MCF 10A (cell line): ENCODE data around the gene LHX4. TPM values are rescaled to one million over a fixed set of nuclear protein-coding genes. Genes with fewer than 3 reads are reported as not detected.

Experiments used
- BruUV-seq: library from RNA; stranded (reverse); fragments of 400-500 nt; replicated peaks from 2 replicates; lab custom pipeline; 2021; lab: Mats Ljungman, UMichigan
- CTCF ChIA-PET: fragments of 300-600 bp; sonication (Branson Sonifier 250); formaldehyde crosslinking; extraction: SDS; loops from one replicate; lab custom pipeline; 2021; ENCODE audit warnings: antibody characterized with exemption, inconsistent platforms; lab: Yijun Ruan, JAX
- POLR2A ChIA-PET: fragments of 300-600, 350-650 bp; sonication (Branson Sonifier 250); formaldehyde crosslinking; extraction: SDS; loops from one replicate; lab custom pipeline; 2020; ENCODE audit warnings: antibody characterized with exemption, inconsistent platforms; lab: Yijun Ruan, JAX
- DNase-seq: peaks from one replicate; pipeline ENCODE4 v3.0.0-alpha.2; 2018; ENCODE audit not compliant: unreplicated experiment
- H3K27ac Mint-ChIP-seq: one replicate; pipeline ENCODE4 v1.8.0; 2022; ENCODE audit warnings: mild to moderate bottlenecking, low read depth, mixed read lengths; ENCODE audit not compliant: unreplicated experiment
- H3K27me3 Mint-ChIP-seq: one replicate; pipeline ENCODE4 v1.8.0; 2022; ENCODE audit warnings: mixed read lengths; ENCODE audit not compliant: insufficient read depth, unreplicated experiment
- H3K36me3 Mint-ChIP-seq: one replicate; pipeline ENCODE4 v1.8.0; 2022; ENCODE audit warnings: mild to moderate bottlenecking, moderate library complexity, mixed read lengths; ENCODE audit not compliant: insufficient read depth, unreplicated experiment
- H3K4me1 Mint-ChIP-seq: one replicate; pipeline ENCODE4 v1.8.0; 2022; ENCODE audit warnings: mixed read lengths; ENCODE audit not compliant: insufficient read depth, unreplicated experiment
- H3K4me3 Mint-ChIP-seq: one replicate; pipeline ENCODE4 v1.8.0; 2022; ENCODE audit warnings: mild to moderate bottlenecking, moderate library complexity, mixed read lengths; ENCODE audit not compliant: unreplicated experiment
- H3K9me3 Mint-ChIP-seq: one replicate; pipeline ENCODE4 v1.8.0; 2022; ENCODE audit warnings: mixed read lengths; ENCODE audit not compliant: unreplicated experiment
- intact Hi-C: fragments of 100-400 bp; cut with micrococcal nuclease; formaldehyde crosslinking; loops from 2 replicates; pipeline ENCODE4 v1.14.1; 2022
- total RNA-seq: library from RNA; stranded (reverse); gene quantifications from 2 replicates; pipeline ENCODE4 v1.2.3, GENCODE V29; 2022
- TF ChIP-seq, protein P1 (sequence below): fragments of 200-600 bp; IDR thresholded peaks from one replicate; pipeline ENCODE4 v1.8.0; 2022; ENCODE audit warnings: antibody characterized with exemption, mild to moderate bottlenecking; ENCODE audit not compliant: unreplicated experiment

The LHX4 gene
- total RNA-seq, 1 experiment from 2014 or later, result not detected

DNA sequence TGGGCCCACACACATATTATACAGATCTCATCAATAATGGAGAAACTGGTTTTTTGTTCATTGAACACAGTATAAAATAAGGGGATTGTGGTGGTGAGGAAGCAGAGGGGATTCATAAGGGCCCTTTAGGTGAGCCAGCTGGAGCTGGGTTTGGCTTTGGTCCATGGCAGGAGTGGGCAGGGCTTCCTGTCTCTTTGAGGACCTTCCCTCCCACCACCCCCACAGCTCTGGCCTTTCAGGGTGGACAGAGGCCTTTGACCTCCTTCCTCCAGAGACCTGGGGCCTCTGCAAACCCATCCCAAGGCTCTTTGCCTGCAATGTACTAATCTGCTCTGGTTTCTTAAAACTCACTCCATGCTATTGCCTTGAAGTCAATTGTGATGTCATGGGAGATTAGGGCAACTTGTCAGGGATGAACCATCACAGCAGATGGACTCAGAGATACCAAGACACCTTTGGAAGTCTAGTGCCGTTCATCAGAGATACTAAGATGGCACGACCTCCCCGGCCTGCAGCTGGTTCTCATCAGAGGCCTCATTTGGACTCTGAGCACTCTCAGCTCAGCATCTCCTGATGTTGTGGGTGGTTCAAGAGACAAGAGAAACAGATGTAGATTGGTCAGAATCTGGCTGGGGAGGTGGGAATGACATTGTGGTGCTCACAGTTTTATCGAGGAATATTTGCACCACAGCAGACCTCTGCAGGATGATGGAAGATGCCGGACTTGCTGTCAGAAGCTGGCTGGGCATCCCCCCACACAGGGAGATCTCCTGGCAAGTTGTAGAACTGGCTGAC, 37.9 kb downstream of the LHX4 start:
- H3K9me3 Mint-ChIP-seq, result no peaks in the 10 kb centered on the region
- ChIA-PET POLR2A (interaction anchor here (0.9 to 2.0 kb wide), 2 partner anchors 12 to 17 kb away, joined by 4 to 8 read pairs; no protein-coding TSS in a partner anchor), CTCF (interaction anchor here (0.6 to 4.3 kb wide), 9 partner anchors 7 to 1019 kb away, joined by 3 to 21 read pairs (median 3); no protein-coding TSS in a partner anchor)
- TF ChIP-seq, protein P1, sequence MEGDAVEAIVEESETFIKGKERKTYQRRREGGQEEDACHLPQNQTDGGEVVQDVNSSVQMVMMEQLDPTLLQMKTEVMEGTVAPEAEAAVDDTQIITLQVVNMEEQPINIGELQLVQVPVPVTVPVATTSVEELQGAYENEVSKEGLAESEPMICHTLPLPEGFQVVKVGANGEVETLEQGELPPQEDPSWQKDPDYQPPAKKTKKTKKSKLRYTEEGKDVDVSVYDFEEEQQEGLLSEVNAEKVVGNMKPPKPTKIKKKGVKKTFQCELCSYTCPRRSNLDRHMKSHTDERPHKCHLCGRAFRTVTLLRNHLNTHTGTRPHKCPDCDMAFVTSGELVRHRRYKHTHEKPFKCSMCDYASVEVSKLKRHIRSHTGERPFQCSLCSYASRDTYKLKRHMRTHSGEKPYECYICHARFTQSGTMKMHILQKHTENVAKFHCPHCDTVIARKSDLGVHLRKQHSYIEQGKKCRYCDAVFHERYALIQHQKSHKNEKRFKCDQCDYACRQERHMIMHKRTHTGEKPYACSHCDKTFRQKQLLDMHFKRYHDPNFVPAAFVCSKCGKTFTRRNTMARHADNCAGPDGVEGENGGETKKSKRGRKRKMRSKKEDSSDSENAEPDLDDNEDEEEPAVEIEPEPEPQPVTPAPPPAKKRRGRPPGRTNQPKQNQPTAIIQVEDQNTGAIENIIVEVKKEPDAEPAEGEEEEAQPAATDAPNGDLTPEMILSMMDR, result no peak
- intact Hi-C loops, result no loop called here
- H3K27ac Mint-ChIP-seq, result no peak overlapping the region
- DNase-seq, result no peak
- H3K4me3 Mint-ChIP-seq, result no peak overlapping the region
- H3K36me3 Mint-ChIP-seq, result peaks cover 16% of the 10 kb centered on the region
- H3K27me3 Mint-ChIP-seq, result no peaks in the 10 kb centered on the region
- no TSS peak for BruUV-seq
- no peaks in the 10 kb centered on the region for H3K4me1 Mint-ChIP-seq

DNA sequence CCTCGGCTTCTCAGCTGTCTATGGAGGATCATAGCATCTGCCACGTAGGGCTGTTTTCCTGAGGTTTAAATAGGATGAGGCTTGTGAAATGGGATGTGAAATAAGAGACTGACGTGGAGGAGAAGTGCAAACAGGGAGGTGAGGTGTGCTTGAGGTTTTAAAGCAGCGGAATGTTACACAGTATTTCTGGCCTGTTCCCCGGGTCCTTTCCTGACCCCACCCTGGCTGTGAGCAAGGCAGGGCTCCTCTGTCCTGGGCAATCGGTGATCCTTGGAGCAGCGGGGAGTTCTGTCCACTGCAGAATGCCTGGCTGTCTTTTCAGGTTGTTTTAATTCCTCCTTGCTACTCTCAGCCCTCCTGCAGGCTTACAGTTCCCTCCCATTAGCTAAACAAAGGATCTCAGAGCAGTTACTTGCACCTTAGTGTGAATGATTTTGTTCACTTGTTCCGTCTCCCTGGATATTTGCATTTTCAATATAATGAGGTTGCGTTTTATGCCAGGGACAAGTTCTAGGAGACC, 38.6 kb downstream of the LHX4 start:
- Mint-ChIP-seq H3K4me3 (no peak overlapping the region), H3K4me1 (no peaks in the 10 kb centered on the region), H3K36me3 (peaks cover 22% of the 10 kb centered on the region), H3K9me3 (no peaks in the 10 kb centered on the region), H3K27me3 (no peaks in the 10 kb centered on the region), H3K27ac (no peak overlapping the region)
- CTCF ChIA-PET, result interaction anchor here (0.5 to 4.3 kb wide), 9 partner anchors 7 to 1019 kb away, joined by 3 to 21 read pairs (median 4); no protein-coding TSS in a partner anchor
- POLR2A ChIA-PET, result interaction anchor here (0.9 to 2.0 kb wide), 2 partner anchors 13 to 17 kb away, joined by 4 to 8 read pairs; no protein-coding TSS in a partner anchor
- no TSS peak for BruUV-seq
- DNase-seq, result no peak
- TF ChIP-seq, protein P1, result no peak
- intact Hi-C loops, result no loop called here

DNA sequence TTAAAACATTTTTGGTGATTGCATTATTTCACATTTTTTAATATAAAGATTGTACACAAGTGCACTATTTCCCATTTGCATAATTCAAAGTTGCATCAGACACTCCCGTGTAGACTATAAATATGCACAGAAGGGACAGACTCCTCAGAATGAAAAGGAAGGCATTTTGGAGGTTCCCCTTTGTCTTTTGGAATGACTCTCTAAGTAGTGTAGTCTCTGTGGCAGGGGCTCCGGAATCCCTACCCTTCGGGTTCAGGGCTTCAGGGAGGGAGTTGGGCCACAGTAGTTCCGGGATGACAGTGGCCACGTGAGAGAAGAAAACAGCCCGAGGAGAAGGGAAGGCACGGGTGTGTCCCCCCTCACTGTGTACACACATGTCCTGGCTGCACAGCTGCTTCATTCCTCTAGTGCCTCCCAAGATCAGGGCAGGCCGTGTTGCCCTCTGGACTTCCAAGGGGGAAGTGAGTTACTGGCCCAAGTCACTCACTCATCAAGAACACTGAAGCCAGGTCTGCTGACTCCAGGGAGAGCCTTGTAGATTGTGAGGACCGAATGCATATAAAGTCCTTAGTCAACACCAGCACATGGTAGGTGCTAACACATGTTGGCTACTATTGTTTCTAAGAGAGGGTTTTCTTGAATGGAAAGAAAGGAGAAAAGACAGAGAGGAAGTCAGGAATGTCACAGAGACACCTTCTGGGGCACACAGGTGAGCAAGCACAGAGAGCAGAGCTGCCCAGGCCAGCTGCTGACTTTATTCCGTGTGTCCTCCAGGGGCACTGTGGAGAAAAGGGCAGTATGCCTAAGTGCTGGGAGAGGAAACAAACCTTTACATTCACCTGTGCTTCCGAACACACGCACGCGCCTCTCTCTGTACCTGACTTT, 39.8 kb downstream of the LHX4 start:
- no peak overlapping the region for H3K4me3 Mint-ChIP-seq
- intact Hi-C loops, result no loop called here
- DNase-seq, result peak; percentile 62
- peaks cover 31% of the 10 kb centered on the region for H3K36me3 Mint-ChIP-seq
- POLR2A ChIA-PET, result interaction anchor here (1.9 kb wide), 1 partner anchor 8 kb away, joined by 8 read pairs; no protein-coding TSS in a partner anchor
- CTCF ChIA-PET, result interaction anchor here (0.6 to 4.3 kb wide), 20 partner anchors 9 to 309 kb away, joined by 3 to 21 read pairs (median 3); no protein-coding TSS in a partner anchor
- H3K4me1 Mint-ChIP-seq, result no peaks in the 10 kb centered on the region
- H3K9me3 Mint-ChIP-seq, result no peaks in the 10 kb centered on the region
- H3K27ac Mint-ChIP-seq, result no peak overlapping the region
- no peaks in the 10 kb centered on the region for H3K27me3 Mint-ChIP-seq
- no TSS peak for BruUV-seq
- TF ChIP-seq, protein P1, result peak; percentile 48
